Right lobe of liver (tissue), 6 donors: ENCODE data around the gene GNAT1. TPM values are rescaled to one million over a fixed set of nuclear protein-coding genes. Genes with fewer than 3 reads are reported as not detected.

Source experiments
- ATAC-seq, 4 donors: fragments of 200-7000 bp; cut with Tn5 transposase; one replicate each; pipeline ENCODE4 v1.9.1; 2020; ENCODE audit warnings: mild to moderate bottlenecking in 4 of 4, moderate library complexity in 4 of 4
- DNase-seq, 3 donors: peaks; one replicate each; pipeline ENCODE4 v3.0.0-alpha.2; 2020
- H3K27ac ChIP-seq, 3 donors: fragments of 200-600 bp; one replicate each; pipeline ENCODE4 v1.8.0; 2022
- H3K27me3 ChIP-seq, 2 donors: fragments of 200-600 bp; one replicate each; pipeline ENCODE4 v1.8.0; 2022
- H3K36me3 ChIP-seq, 4 donors: fragments of 200-600 bp; sonication (generic) in 1 of 4; one replicate each; pipeline versions ENCODE4 v1.5.1 to v1.8.0; 2017 to 2022; ENCODE audit warnings: control low read depth in 1 of 4
- H3K4me1 ChIP-seq, 4 donors: fragments of 200-600 bp; sonication (generic) in 1 of 4; one replicate each; pipeline versions ENCODE4 v1.5.1 to v1.8.0; 2017 to 2022; ENCODE audit warnings: control low read depth in 1 of 4
- H3K4me3 ChIP-seq, 3 donors: fragments of 200-600 bp; one replicate each; pipeline ENCODE4 v1.8.0; 2022
- H3K9me3 ChIP-seq, 4 donors: fragments of 200-600 bp; sonication (generic) in 1 of 4; one replicate each; pipeline versions ENCODE4 v1.5.1 to v1.8.0; 2017 to 2022; ENCODE audit warnings: control low read depth in 1 of 4
- POLR2A ChIP-seq: fragments of 450-650 bp; IDR thresholded peaks from one replicate; pipeline ENCODE4 v1.6.1; 2017; ENCODE audit warnings: antibody characterized with exemption, mild to moderate bottlenecking
- WGBS: methylation state at CpG from one replicate; pipeline ENCODE4 v1.1.6; 2018; ENCODE audit warnings: low coverage, low lambda C conversion rate; ENCODE audit not compliant: insufficient coverage; ENCODE audit errors: missing lambda C conversion rate; 5-methylcytosine and 5-hydroxymethylcytosine counted together
- intact Hi-C, 2 donors: fragments of 100-400 bp; cut with DNase I; formaldehyde crosslinking; loops; one replicate each; pipeline versions ENCODE4 v1.11.2 to v1.14.1; 2022
- total RNA-seq, 6 experiments: library from RNA; depleted of rRNA in 2 of 6; stranded (reverse); fragments of >200 nt in 2 of 6; fragmentation: NEBNext Ultra II Directional in 3 of 6; extraction: Animal tissue kit (Norgen Biotek cat#: 25700) in 3 of 6; gene quantifications; one replicate each; pipeline versions ENCODE4 v1.1.0 to v1.2.4, GENCODE V29; 2016 to 2023
- TF ChIP-seq, protein P1 (sequence below), 4 donors: fragments of 200-600 bp in 3 of 4; fragments of 450-650 bp in 1 of 4; IDR thresholded peaks; one replicate each; pipeline versions ENCODE4 v1.5.1 to v1.8.0; 2016 to 2022; ENCODE audit warnings: antibody characterized with exemption in 4 of 4, mild to moderate bottlenecking in 2 of 4
- donor health status: DM: no; HTN: yes; CAD: no.
- donor health status: DM: no; HTN: no; CAD: no.
- donor health status: DM: no; HTN: no; CAD: no.
- donor health status: DM: no; HTN: yes; CAD: no.
- donor health status: DM: no; HTN: yes; CAD: no.

GNAT1 gene
- total RNA-seq, 6 experiments from 2014 or later, result 0.07 TPM; not detected in 5

- Histone ChIP-seq H3K27ac (peak overlapping the region; percentile 81 to 98 (median 92)), H3K27me3 (no peaks in the 10 kb centered on the region), H3K4me3 (peak overlapping the region; percentile 10 to 53 (median 48)), H3K4me1 (peaks cover 0 to 44% (median 12%) of the 10 kb centered on the region in 4 donors), H3K36me3 (no peaks in the 10 kb centered on the region), H3K9me3 (no peaks in the 10 kb centered on the region)
- intact Hi-C loops, result loop anchor here (5.0 kb wide), 2 partner anchors 32 to 82 kb away; partner anchors contain the start of gene LSMEM2 (in 1 of the 2)
- DNase-seq, result peak; percentile 80 to 92 (median 89)
- TF ChIP-seq, protein P1, sequence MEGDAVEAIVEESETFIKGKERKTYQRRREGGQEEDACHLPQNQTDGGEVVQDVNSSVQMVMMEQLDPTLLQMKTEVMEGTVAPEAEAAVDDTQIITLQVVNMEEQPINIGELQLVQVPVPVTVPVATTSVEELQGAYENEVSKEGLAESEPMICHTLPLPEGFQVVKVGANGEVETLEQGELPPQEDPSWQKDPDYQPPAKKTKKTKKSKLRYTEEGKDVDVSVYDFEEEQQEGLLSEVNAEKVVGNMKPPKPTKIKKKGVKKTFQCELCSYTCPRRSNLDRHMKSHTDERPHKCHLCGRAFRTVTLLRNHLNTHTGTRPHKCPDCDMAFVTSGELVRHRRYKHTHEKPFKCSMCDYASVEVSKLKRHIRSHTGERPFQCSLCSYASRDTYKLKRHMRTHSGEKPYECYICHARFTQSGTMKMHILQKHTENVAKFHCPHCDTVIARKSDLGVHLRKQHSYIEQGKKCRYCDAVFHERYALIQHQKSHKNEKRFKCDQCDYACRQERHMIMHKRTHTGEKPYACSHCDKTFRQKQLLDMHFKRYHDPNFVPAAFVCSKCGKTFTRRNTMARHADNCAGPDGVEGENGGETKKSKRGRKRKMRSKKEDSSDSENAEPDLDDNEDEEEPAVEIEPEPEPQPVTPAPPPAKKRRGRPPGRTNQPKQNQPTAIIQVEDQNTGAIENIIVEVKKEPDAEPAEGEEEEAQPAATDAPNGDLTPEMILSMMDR (IDR thresholded peaks at IDR 0.05), result no peak
- no peak for TF ChIP-seq POLR2A
- peak; percentile 67 to 77 (median 75) for ATAC-seq
- WGBS, result 19% methylated on average over 13 of the region's 14 CpGs
Measured at GRCh38 chr3:50194903-50195500, 3.6 kb downstream of the GNAT1 start.

DNA sequence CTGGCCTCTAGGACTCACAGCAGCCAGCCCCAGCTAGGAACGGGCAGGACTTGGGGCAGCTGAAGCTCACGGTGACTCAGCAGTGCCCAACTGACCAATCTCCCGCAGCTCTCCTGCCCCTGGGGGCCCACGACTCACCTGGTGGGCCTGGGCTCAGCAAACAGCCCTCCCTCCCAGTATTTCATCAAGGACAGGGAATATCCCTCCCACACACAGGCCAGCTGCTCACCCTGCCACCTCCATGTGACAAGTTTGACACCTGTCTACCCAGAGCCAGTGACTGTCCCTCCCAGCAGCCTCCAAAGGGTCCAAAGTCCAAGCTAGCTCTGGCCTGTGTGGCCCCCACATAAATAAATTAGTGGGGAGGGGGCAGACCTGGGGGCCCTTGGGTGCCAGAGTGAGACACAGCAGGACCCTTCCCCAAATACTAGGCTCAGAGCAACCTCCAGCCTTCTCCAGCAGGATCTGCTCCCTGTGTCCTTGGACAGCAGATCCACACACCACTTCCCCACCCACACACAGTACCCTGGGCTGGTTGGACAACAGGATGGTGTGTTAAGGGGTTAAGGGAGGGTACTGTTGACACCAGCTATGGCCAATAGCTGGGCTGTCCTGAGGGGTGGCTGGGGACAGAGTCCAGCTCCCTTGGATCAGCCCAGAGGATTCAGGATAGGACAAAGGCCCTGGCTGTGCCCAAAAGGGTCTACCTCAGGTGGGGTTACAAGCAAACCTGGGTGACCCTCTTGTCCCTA, 4.3 kb downstream of the GNAT1 start:
- H3K4me1 ChIP-seq, result peaks cover 0 to 44% (median 12%) of the 10 kb centered on the region in 4 donors
- H3K27ac ChIP-seq, result peak overlapping the region; percentile 81 to 98 (median 92)
- H3K36me3 ChIP-seq, result no peaks in the 10 kb centered on the region
- 24% methylated on average over 4 of the region's 4 CpGs for WGBS
- peak overlapping the region in 2 of 3 donors; percentile 48 to 53 for H3K4me3 ChIP-seq
- no peaks in the 10 kb centered on the region for H3K27me3 ChIP-seq
- ATAC-seq (peak; percentile 77 to 91 (median 83)), DNase-seq (peak; percentile 74 to 93 (median 92))
- TF ChIP-seq, protein P1 (IDR thresholded peaks at IDR 0.05), result no peak
- peak; percentile 77 for TF ChIP-seq POLR2A
- H3K9me3 ChIP-seq, result no peaks in the 10 kb centered on the region
- intact Hi-C loops, result no loop called here

DNA sequence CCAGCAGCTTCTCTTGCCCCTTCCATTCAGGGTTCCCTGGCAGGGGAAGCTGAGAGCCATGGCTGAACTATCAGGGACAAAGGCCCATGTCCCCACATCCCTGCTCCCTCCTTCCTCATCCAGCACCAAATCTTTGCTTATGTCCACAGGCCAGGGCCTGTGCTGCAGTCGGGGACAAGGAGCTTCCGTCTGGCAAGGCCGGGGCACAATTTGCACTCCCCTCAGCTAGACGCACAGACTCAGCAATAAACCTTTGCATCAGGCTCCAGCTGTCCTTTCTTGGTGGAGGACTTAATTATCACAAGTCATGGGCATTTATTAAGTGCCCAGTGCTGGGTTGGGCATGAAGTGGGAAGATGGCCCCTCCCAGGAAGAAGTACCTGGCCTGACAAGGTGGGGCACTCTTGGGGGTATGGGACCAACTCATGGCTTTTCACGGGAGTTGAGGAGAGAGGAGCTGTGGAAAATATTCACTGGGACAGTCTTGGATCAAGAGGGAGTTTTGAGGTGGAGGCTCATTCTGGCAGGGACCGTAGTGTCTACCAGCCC, 4.9 kb downstream of the GNAT1 start:
- no peaks in the 10 kb centered on the region for H3K36me3 ChIP-seq
- TF ChIP-seq, protein P1 (IDR thresholded peaks at IDR 0.05), result no peak
- TF ChIP-seq POLR2A, result no peak
- WGBS, result 23% methylated on average over 3 of the region's 6 CpGs
- intact Hi-C loops, result no loop called here
- H3K27me3 ChIP-seq, result no peaks in the 10 kb centered on the region
- peaks cover 0 to 45% (median 16%) of the 10 kb centered on the region in 4 donors for H3K4me1 ChIP-seq
- peak; percentile 5 to 37 (median 34) for ATAC-seq
- H3K9me3 ChIP-seq, result no peaks in the 10 kb centered on the region
- H3K27ac ChIP-seq, result peak overlapping the region; percentile 81 to 98 (median 92)
- no peak overlapping the region for H3K4me3 ChIP-seq
- DNase-seq, result no peak

DNA sequence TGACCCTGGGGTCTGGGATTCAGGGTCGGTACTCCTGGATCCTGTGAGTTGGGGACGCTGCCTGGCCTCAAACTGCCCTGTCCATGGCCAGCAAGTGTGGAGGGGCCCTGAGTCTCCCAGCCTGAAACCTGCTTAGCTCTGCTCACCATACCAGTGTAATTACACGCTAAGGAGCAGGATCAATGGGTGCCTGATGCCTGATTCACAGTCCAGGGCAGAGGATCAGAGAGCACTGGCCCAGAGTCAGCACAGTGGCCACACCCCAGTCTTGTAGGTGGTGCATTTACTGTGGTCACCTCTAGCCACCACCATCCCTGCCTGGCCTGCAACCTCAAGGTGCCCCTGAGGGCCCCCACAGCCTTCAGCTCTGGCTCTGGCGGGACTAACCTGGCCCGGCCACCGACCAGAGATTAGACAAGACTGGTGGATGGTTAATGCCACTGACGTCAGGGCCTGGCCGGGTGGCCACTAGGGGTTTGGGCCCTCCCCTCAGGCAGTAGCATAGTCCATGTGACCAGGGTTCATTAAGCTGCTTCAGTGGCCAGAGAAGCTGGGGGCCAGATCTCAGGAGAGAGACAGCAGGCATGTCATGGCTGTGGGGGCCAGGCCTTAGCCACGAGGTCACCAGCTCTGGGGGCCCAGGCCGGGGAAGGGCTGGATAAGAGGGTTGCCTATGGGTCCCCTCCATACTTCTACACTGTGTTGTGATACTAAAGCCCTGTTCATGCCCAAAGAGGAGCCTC, 10.3 kb downstream of the GNAT1 start:
- Histone ChIP-seq H3K4me3 (no peak overlapping the region), H3K27me3 (no peaks in the 10 kb centered on the region), H3K27ac (peak overlapping the region; percentile 54 to 99 (median 98)), H3K4me1 (peaks cover 0 to 53% (median 27%) of the 10 kb centered on the region in 4 donors), H3K9me3 (no peaks in the 10 kb centered on the region), H3K36me3 (no peaks in the 10 kb centered on the region)
- WGBS, result 33% methylated on average over 1 of the region's 10 CpGs
- DNase-seq (peak; percentile 67 to 87 (median 84)), ATAC-seq (peak; percentile 55 to 72 (median 62))
- intact Hi-C loops, result no loop called here
- no peak for TF ChIP-seq POLR2A
- TF ChIP-seq, protein P1 (IDR thresholded peaks at IDR 0.05), result peak in 2 of 4 donors; percentile 7 to 28
